GM12874 (cell line): ENCODE measurements around the gene GUCY1A2.

Experiments
- TF ChIP-seq, protein P1 (sequence below): IDR thresholded peaks from 2 replicates; pipeline ENCODE4 v1.5.1; 2011; ENCODE audit warnings: low read depth, mild to moderate bottlenecking, control low read depth, low read length, moderate library complexity; ENCODE audit not compliant: insufficient read depth

The GUCY1A2 gene

DNA sequence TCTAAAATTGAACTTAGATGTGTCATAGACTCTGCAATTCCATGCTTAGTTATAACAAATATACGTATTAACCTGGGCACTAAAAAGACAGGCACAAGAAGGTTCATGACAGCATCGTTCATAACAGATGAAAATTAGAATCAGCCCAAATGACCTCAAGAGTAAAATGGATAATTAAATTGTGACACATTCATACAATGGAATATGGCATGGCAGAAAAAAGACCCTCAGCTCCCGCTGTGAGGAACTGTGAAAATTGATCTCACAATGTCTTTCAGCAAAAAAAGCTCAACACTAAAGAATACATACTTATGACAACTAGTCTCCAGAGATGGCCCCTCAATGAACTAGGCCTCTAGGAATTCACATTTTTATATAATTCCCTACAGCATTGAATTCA, 386.0 kb downstream of the GUCY1A2 start:
- TF ChIP-seq, protein P1, sequence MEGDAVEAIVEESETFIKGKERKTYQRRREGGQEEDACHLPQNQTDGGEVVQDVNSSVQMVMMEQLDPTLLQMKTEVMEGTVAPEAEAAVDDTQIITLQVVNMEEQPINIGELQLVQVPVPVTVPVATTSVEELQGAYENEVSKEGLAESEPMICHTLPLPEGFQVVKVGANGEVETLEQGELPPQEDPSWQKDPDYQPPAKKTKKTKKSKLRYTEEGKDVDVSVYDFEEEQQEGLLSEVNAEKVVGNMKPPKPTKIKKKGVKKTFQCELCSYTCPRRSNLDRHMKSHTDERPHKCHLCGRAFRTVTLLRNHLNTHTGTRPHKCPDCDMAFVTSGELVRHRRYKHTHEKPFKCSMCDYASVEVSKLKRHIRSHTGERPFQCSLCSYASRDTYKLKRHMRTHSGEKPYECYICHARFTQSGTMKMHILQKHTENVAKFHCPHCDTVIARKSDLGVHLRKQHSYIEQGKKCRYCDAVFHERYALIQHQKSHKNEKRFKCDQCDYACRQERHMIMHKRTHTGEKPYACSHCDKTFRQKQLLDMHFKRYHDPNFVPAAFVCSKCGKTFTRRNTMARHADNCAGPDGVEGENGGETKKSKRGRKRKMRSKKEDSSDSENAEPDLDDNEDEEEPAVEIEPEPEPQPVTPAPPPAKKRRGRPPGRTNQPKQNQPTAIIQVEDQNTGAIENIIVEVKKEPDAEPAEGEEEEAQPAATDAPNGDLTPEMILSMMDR, result no peak

GRCh38 chr11:106627694-106628093, 390.6 kb downstream of the GUCY1A2 start:
- TF ChIP-seq, protein P1, result no peak

DNA sequence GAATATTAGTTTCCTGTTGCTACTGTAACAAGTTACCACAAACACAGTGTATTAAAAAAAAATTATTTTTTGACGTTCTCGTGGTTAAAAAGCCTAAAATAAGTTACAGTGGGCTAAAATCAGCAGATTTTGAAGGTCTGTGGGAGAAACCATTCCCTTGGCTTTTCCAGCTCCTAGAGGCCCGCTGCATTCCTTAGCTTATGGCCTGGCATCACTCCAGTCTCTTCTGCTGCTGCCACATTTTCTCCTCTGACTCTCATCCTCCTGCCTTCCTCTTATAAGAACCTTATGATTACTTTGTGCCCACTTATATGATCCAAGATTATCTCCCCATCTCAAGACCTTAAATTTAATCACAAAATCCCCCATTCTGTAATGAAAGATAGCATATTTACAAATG, 392.7 kb downstream of the GUCY1A2 start:
- TF ChIP-seq, protein P1, result no peak

DNA sequence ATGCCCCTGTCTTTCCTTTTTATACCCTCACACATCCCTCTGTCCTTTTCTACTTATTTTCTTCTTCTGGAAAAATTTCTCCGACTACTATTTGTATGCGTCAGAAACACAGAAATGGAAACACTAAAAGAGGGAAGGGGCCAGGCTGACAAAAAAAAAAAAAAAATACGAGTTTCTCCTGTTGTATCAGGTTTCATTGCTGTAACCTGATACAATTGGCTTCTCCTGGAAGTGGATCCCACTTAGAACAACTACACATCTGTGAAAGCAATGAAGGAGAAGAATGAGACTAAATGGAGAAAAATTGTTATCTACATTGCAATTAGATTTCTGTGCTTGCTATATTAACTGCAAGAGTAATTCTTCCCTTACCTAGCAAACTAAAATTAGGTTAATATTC, 393.9 kb downstream of the GUCY1A2 start:
- TF ChIP-seq, protein P1, result no peak
